Dermis blood vessel endothelial cell (primary cell): ENCODE results near the gene HHAT. TPM values are rescaled to one million over a fixed set of nuclear protein-coding genes. Genes with fewer than 3 reads are reported as not detected.
"Not testable (repeated sequence)": the region's sequence is repeated elsewhere in the genome, so short reads cannot be mapped to it uniquely, and the experiment has no call there.

Experiments used
- DNase-seq: peaks from one replicate; pipeline ENCODE4 v3.0.0; 2010
- total RNA-seq: library from RNA; depleted of rRNA; stranded (reverse); fragments of >200 nt; gene quantifications from 2 replicates; pipeline ENCODE4 v1.2.3, GENCODE V29; 2014

HHAT gene
- total RNA-seq, 1 donor from 2014 or later: 4.8 TPM

- DNase-seq: no peak
Measured at GRCh38 chr1:210652329-210652954, 323.7 kb downstream of the HHAT start.

GRCh38 chr1:210653771-210654170 is 325.1 kb downstream of the HHAT start:
- peak; percentile 5 for DNase-seq

- no peak for DNase-seq
Measured at GRCh38 chr1:210654176-210654981, 325.7 kb downstream of the HHAT start.

GRCh38 chr1:210655511-210655910 is 326.8 kb downstream of the HHAT start:
- no peak for DNase-seq

- DNase-seq: no peak
Measured at GRCh38 chr1:210657806-210658205, 329.1 kb downstream of the HHAT start.

GRCh38 chr1:210661520-210661919 is 332.8 kb downstream of the HHAT start:
- DNase-seq: not testable (repeated sequence)

- DNase-seq: no peak
Measured at GRCh38 chr1:210662291-210663050, 333.8 kb downstream of the HHAT start.

GRCh38 chr1:210663730-210664573 is 335.2 kb downstream of the HHAT start:
- no peak for DNase-seq

GRCh38 chr1:210669951-210670350 is 341.2 kb downstream of the HHAT start:
- DNase-seq: no peak

- DNase-seq: no peak
Measured at GRCh38 chr1:210674151-210674550, 345.4 kb downstream of the HHAT start.

GRCh38 chr1:210676539-210676938 is 347.8 kb downstream of the HHAT start:
- no peak for DNase-seq

- DNase-seq: no peak
Measured at GRCh38 chr1:210677533-210677932, 348.8 kb downstream of the HHAT start.

- DNase-seq: no peak
Measured at GRCh38 chr1:210678306-210678705, 349.6 kb downstream of the HHAT start.

- DNase-seq: no peak
Measured at GRCh38 chr1:210681158-210681557, 352.5 kb downstream of the HHAT start.

GRCh38 chr1:210683403-210684047 is 354.8 kb downstream of the HHAT start:
- no peak for DNase-seq

GRCh38 chr1:210684466-210685294 is 356.0 kb downstream of the HHAT start:
- DNase-seq: no peak

- no peak for DNase-seq
Measured at GRCh38 chr1:210685295-210685650, 356.6 kb downstream of the HHAT start.

GRCh38 chr1:210686841-210687240 is 358.1 kb downstream of the HHAT start:
- no peak for DNase-seq

- DNase-seq: no peak
Measured at GRCh38 chr1:210687582-210688279, 359.0 kb downstream of the HHAT start.

- no peak for DNase-seq
Measured at GRCh38 chr1:210688512-210689234, 360.0 kb downstream of the HHAT start.
